Heart right ventricle (tissue), 16 donors: ENCODE measurements around the gene SYDE2. TPM values are rescaled to one million over a fixed set of nuclear protein-coding genes. Genes with fewer than 3 reads are reported as not detected.

Experiments used
- ATAC-seq, 8 donors: fragments of 200-7000 bp; cut with Tn5 transposase; one replicate each; pipeline ENCODE4 v1.9.1; 2020; ENCODE audit warnings: mild to moderate bottlenecking in 8 of 8, moderate library complexity in 8 of 8, moderate number of reproducible peaks in 1 of 8
- DNase-seq, 2 donors: peaks; one replicate each; pipeline ENCODE4 v3.0.0-alpha.2; 2020
- H3K27ac ChIP-seq, 10 donors: fragments of 200-600 bp; sonication (generic) in 2 of 10; one replicate each; pipeline versions ENCODE4 v1.5.0 to v1.8.0; 2020 to 2022; ENCODE audit warnings: mild to moderate bottlenecking in 3 of 10
- H3K27me3 ChIP-seq, 7 donors: fragments of 200-600 bp; one replicate each; pipeline ENCODE4 v1.8.0; 2021 to 2022; ENCODE audit warnings: mild to moderate bottlenecking in 2 of 7
- H3K36me3 ChIP-seq, 9 donors: fragments of 200-600 bp; sonication (generic) in 1 of 9; one replicate each; pipeline versions ENCODE4 v1.5.0 to v1.8.0; 2020 to 2022; ENCODE audit warnings: mild to moderate bottlenecking in 2 of 9
- H3K4me1 ChIP-seq, 9 donors: fragments of 200-600 bp; sonication (generic) in 1 of 9; one replicate each; pipeline versions ENCODE4 v1.5.0 to v1.8.0; 2020 to 2022; ENCODE audit warnings: mild to moderate bottlenecking in 4 of 9
- H3K4me3 ChIP-seq, 10 donors: fragments of 200-600 bp; sonication (generic) in 2 of 10; one replicate each; pipeline versions ENCODE4 v1.5.0 to v1.8.0; 2020 to 2022; ENCODE audit warnings: mild to moderate bottlenecking in 7 of 10, moderate library complexity in 2 of 10
- H3K9me3 ChIP-seq, 11 donors: fragments of 200-600 bp in 10 of 11; sonication (generic) in 2 of 11; one replicate each; pipeline versions ENCODE4 v1.5.0 to v1.8.0; 2013 to 2022; ENCODE audit warnings: mild to moderate bottlenecking in 2 of 11, control low read depth in 1 of 11, moderate library complexity in 1 of 11
- WGBS, 2 donors: extraction: QIAGEN DNeasy Blood & Tissue Kit; methylation state at CpG; one replicate each; pipeline ENCODE4 v1.1.7; 2013; ENCODE audit warnings: inconsistent platforms in 1 of 2; 5-methylcytosine and 5-hydroxymethylcytosine counted together
- intact Hi-C, 10 donors: fragments of 100-400 bp; cut with DNase I; formaldehyde crosslinking; loops; one replicate each; pipeline versions ENCODE4 v1.11.1 to v1.14.2; 2022
- polyA plus RNA-seq, 2 donors: library from polyadenylated mRNA; stranded (reverse); fragments of 200-250 nt; gene quantifications; one replicate each; pipeline ENCODE4 v1.2.3, GENCODE V29; 2013
- total RNA-seq, 10 donors: library from RNA; stranded (reverse); fragmentation: NEBNext Ultra II Directional in 3 of 10; extraction: Animal tissue kit (Norgen Biotek cat#: 25700) in 3 of 10; gene quantifications; one replicate each; pipeline versions ENCODE4 v1.2.1 to v1.2.4, GENCODE V29; 2021 to 2023
- TF ChIP-seq, protein P1 (sequence below), 9 donors: fragments of 200-600 bp; sonication (generic) in 2 of 9; IDR thresholded peaks; one replicate each; pipeline versions ENCODE4 v1.5.0 to v1.8.0; 2021 to 2022; ENCODE audit warnings: antibody characterized with exemption in 9 of 9, mild to moderate bottlenecking in 5 of 9, moderate library complexity in 1 of 9
- donor health status: Arrhythmogenic right ventricular cardiomyopathy.
- donor health status: ischemic (EF 13 %, LVEDD 7.1; RV severe dilation, severe dysfunction).
- donor health status: healthy with polysubstance abuse.
- donor health status: DM: no; HTN: yes; CAD: no.
- donor health status: DM: no; HTN: no; CAD: no.
- donor health status: ischemic (EF 25% LVEDD 6.9; RV normal size, moderate dysfunction).
- donor health status: ischemic (EF 25% LVEDD 5.7; RV mildly dilated, moderate dysfunction).
- donor health status: healthy.
- donor health status: DM: yes; HTN: yes; CAD: no.
- donor health status: Ischemic cardiomyopathy.
- donor health status: ischemic (EF 35%, LVEDD 5.7; RV mildly dilated, moderate dysfunction).
- donor health status: nonischemic (EF 11% LVEDD 7.7; RV severe dilation, severe dysfunction).
- donor health status: DM: yes; HTN: yes; CAD: no.
- donor health status: PGD.
- donor health status: ischemic (EF 29% LVEDD 5.4; RV normal size, mild dysfunction).
- donor health status: nonischemic (EF 23%, LVEDD 6.1; RV moderate dilation, normal function).

The SYDE2 gene
- total and polyA plus RNA-seq, 12 donors, result 1.1 to 24.7 (median 20.9) TPM

DNA sequence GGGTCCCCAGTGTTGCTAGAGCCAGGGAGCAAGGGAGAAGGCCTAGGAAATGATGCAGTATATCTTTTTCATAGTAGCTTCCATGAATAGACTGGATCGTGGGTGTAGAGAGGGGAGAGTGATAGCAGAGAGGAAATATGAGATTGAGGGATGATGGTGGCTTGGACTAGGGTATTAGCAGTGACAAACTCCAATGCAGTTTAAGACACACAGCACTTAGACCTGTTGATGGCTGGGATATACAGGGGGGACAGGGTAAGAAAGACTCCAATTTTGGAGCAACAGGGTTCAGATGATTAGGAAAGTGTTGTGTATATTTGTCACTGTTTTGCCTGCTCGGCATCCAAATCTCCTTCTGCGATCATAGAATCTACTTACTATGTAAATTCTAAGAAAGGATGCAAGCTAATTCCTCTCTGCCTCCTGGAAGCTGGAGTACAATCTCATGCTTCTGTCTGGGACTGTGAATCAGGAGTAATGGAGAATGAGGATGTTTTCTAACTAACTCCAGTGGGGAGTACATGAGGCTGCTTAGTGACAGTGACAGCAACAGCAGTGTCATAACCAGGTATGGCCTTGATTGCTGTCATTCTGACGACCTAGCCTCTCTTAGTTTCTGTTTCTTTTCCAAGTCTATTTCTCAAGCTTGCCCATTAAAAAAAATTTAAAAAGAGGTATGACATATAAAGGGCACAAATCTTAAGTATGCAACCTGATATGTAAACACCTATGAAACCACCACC is 47.5 kb downstream of the SYDE2 start:
- no peaks in the 10 kb centered on the region for H3K9me3 ChIP-seq
- H3K4me1 ChIP-seq, result peaks cover 0 to 41% (median 5%) of the 10 kb centered on the region in 9 donors
- H3K27ac ChIP-seq, result peak overlapping the region in 2 of 10 donors; percentile 2 to 46
- intact Hi-C loops, result no loop called here
- ATAC-seq (no peak), DNase-seq (no peak)
- no peaks in the 10 kb centered on the region for H3K27me3 ChIP-seq
- 28 to 36% methylated on average over 4 of the region's 4 CpGs for WGBS, 2 donors
- no peak overlapping the region for H3K4me3 ChIP-seq
- TF ChIP-seq, protein P1, sequence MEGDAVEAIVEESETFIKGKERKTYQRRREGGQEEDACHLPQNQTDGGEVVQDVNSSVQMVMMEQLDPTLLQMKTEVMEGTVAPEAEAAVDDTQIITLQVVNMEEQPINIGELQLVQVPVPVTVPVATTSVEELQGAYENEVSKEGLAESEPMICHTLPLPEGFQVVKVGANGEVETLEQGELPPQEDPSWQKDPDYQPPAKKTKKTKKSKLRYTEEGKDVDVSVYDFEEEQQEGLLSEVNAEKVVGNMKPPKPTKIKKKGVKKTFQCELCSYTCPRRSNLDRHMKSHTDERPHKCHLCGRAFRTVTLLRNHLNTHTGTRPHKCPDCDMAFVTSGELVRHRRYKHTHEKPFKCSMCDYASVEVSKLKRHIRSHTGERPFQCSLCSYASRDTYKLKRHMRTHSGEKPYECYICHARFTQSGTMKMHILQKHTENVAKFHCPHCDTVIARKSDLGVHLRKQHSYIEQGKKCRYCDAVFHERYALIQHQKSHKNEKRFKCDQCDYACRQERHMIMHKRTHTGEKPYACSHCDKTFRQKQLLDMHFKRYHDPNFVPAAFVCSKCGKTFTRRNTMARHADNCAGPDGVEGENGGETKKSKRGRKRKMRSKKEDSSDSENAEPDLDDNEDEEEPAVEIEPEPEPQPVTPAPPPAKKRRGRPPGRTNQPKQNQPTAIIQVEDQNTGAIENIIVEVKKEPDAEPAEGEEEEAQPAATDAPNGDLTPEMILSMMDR (IDR thresholded peaks at IDR 0.05), result no peak
- H3K36me3 ChIP-seq, result no peaks in the 10 kb centered on the region

DNA sequence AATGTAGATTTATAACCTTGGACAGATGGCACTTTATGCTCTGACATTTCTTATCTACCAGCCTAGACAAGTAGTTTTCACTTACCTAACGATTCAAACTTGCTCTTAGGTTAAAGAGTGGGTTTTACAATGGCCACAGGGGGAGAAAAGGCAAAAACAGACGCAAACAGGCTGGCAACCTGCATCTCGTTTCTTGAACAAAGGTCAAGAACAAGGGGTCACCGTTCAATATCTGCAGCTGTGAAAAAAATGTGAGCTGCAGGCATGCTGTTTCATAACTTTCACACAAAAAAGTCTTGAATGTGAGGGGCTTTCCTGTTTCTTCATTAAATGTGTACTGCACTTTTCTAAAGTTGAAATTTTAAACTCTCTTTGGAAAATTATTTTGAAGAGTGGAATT is 49.4 kb downstream of the SYDE2 start:
- TF ChIP-seq, protein P1 (IDR thresholded peaks at IDR 0.05), result no peak
- WGBS, 2 donors, result 24 to 30% methylated on average over 4 of the region's 4 CpGs
- H3K9me3 ChIP-seq, result no peaks in the 10 kb centered on the region
- no peak overlapping the region for H3K4me3 ChIP-seq
- DNase-seq, result no peak
- ATAC-seq, result no peak
- no peaks in the 10 kb centered on the region for H3K27me3 ChIP-seq
- H3K27ac ChIP-seq, result peak overlapping the region in 1 of 10 donors; percentile 22
- no peaks in the 10 kb centered on the region for H3K36me3 ChIP-seq
- peaks cover 0 to 41% (median 5%) of the 10 kb centered on the region in 9 donors for H3K4me1 ChIP-seq
- intact Hi-C loops, result no loop called here

DNA sequence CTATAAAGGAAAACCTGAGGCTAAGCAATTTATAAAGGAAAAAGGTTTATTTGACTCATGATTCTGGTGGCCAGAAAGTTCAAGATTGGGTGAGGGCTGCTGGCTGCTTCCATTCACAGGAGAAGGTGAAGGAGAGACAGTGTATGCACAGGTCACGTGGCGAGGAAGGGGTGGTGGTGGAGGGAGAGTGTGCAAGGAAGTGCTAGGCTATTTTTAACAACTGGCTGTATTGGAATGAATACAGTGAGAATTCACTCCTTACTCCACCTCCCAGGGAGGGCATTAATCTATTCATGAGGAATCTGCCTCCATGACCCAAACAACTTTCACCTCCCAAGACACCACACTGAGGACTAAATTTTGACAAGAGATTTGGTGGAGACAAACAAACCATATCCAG is 51.0 kb downstream of the SYDE2 start:
- Histone ChIP-seq H3K4me3 (no peak overlapping the region), H3K36me3 (no peaks in the 10 kb centered on the region), H3K9me3 (no peaks in the 10 kb centered on the region), H3K4me1 (peaks cover 0 to 41% (median 5%) of the 10 kb centered on the region in 9 donors), H3K27ac (peak overlapping the region in 5 of 10 donors; percentile 5 to 73 (median 54)), H3K27me3 (no peaks in the 10 kb centered on the region)
- peak; percentile 78 to 89 (median 84) for ATAC-seq
- TF ChIP-seq, protein P1 (IDR thresholded peaks at IDR 0.05), result no peak
- 12 to 22% methylated on average over 2 of the region's 2 CpGs for WGBS, 2 donors
- intact Hi-C loops, result no loop called here
- DNase-seq, result peak in 1 of 2 donors; percentile 11

DNA sequence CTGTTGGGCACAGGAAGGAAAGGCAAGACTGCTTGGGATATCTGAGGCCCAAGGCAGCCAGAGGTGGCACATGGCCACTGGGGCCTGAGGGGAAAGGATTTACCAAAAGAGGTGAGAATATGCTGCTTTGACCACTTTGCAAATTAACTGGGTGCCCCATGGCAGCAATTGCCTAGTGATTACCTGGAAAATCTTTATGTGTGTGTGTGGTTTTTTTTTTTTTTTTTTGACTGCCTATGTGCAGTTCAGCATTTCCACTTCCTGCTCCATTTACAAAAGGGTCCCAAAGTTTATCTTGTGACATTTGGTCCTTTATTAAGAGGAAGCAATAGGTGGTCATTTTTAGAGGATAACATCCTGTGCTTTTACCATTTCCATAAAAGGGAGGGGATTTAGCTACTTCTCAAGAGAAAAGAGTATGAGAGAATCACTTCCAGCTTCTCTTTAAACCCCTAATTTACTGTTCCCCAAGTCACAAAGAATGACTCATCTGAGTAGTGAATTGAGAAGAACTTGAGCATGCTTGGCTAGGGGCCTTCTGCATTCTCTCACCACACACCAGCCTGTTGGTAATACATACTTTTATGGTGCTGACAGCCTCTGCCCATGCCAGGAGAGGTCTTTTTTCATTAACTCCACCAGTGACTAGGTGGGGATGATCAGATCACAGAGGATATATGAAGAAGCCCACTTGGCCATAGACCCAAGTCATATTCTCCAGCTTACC is 52.1 kb downstream of the SYDE2 start:
- Histone ChIP-seq H3K36me3 (no peaks in the 10 kb centered on the region), H3K27me3 (no peaks in the 10 kb centered on the region), H3K27ac (peak overlapping the region in 5 of 10 donors; percentile 12 to 73 (median 54)), H3K4me3 (no peak overlapping the region), H3K9me3 (no peaks in the 10 kb centered on the region), H3K4me1 (peaks cover 0 to 40% (median 5%) of the 10 kb centered on the region in 9 donors)
- TF ChIP-seq, protein P1 (IDR thresholded peaks at IDR 0.05), result no peak
- intact Hi-C loops, result no loop called here
- peak; percentile 65 to 88 (median 84) for ATAC-seq
- peak in 1 of 2 donors; percentile 40 for DNase-seq
